HFFc6 (cell line): ENCODE measurements around the gene DCAF10. TPM values are rescaled to one million over a fixed set of nuclear protein-coding genes. Genes with fewer than 3 reads are reported as not detected.
A peak's percentile ranks its signal among the peaks of the same experiment; 100 is the strongest.
"Not testable (repeated sequence)": the region's sequence is repeated elsewhere in the genome, so short reads cannot be mapped to it uniquely, and the experiment has no call there.

Experiments used
- DNase-seq: peaks from one replicate; pipeline ENCODE4 v3.0.0-alpha.2; 2018
- H3K27ac Mint-ChIP-seq: 2 replicates; pipeline ENCODE4 v1.8.0; 2020; ENCODE audit warnings: mild to moderate bottlenecking, mixed read lengths
- H3K27me3 Mint-ChIP-seq: 2 replicates; pipeline ENCODE4 v1.8.0; 2021; ENCODE audit warnings: mild to moderate bottlenecking, moderate library complexity, mixed read lengths; ENCODE audit not compliant: insufficient read depth
- H3K36me3 Mint-ChIP-seq: 2 replicates; pipeline ENCODE4 v1.8.0; 2021; ENCODE audit warnings: low read depth, mixed read lengths
- H3K4me1 Mint-ChIP-seq: 2 replicates; pipeline ENCODE4 v1.8.0; 2020; ENCODE audit warnings: low read depth, mixed read lengths
- H3K4me3 Mint-ChIP-seq: 2 replicates; pipeline ENCODE4 v1.8.0; 2020; ENCODE audit warnings: mild to moderate bottlenecking, moderate library complexity, mixed read lengths
- H3K9me3 Mint-ChIP-seq: 2 replicates; pipeline ENCODE4 v1.8.0; 2020; ENCODE audit warnings: mild to moderate bottlenecking, mixed read lengths
- CTCF ChIP-seq: fragments of 200-600 bp; sonication (generic); IDR thresholded peaks from 2 replicates; pipeline ENCODE4 v1.5.0; 2021; ENCODE audit warnings: antibody characterized with exemption, mild to moderate bottlenecking
- long read RNA-seq: library from polyadenylated mRNA; unstranded; transcript quantifications from one replicate; pipeline ENCODE4 v2.0.0, GENCODE V29; 2019
- total RNA-seq, 6 experiments: library from RNA; stranded (reverse); fragmentation: NEBNext Ultra II Directional; extraction: Animal tissue kit (Norgen Biotek cat#: 25700); gene quantifications; 2 replicates in 1 of 6; 3 replicates in 5 of 6; pipeline ENCODE4 v1.2.3, GENCODE V29; 2021

DCAF10 gene
- 10 to 100 TPM; 18.3 to 26.5 (median 23.1) TPM for total RNA-seq
- long read RNA-seq, partial matches to known transcripts = 0 of 10 reads
- long read RNA-seq, other reads (novel, unspliced or antisense) = 9 of 10 reads

GRCh38 chr9:37800631-37801286 is at the start of gene DCAF10:
Gene DCAF10, plus strand, starts transcription at chr9:37800797. Its CDS starts 70 bp downstream, at chr9:37800867.
- no peak for TF ChIP-seq CTCF
- H3K4me1 Mint-ChIP-seq = peaks cover 29% of the 10 kb centered on the region
- peak within 1 kb of the TSS; percentile 81 for H3K4me3 Mint-ChIP-seq
- peak within 1 kb of the TSS; percentile 87 for H3K27ac Mint-ChIP-seq
- no peaks in the 10 kb centered on the region for H3K36me3 Mint-ChIP-seq
- peak; percentile 74 for DNase-seq
- H3K9me3 Mint-ChIP-seq = no peaks in the 10 kb centered on the region
- no peaks in the 10 kb centered on the region; the same call in 1 of the 2 replicates for H3K27me3 Mint-ChIP-seq

GRCh38 chr9:37751186-37751585 is 49.4 kb upstream of the DCAF10 start:
- TF ChIP-seq CTCF = no peak
- Mint-ChIP-seq H3K36me3 (peaks cover 9% of the 10 kb centered on the region), H3K27ac (no peak overlapping the region), H3K9me3 (peaks cover 6% of the 10 kb centered on the region; the same call in 1 of the 2 replicates), H3K4me1 (peaks cover 28% of the 10 kb centered on the region), H3K4me3 (no peak overlapping the region), H3K27me3 (peaks cover 3% of the 10 kb centered on the region)
- DNase-seq = no peak

GRCh38 chr9:37751704-37752103 is 48.9 kb upstream of the DCAF10 start:
- H3K27ac Mint-ChIP-seq, H3K27me3 Mint-ChIP-seq, H3K9me3 Mint-ChIP-seq, H3K4me3 Mint-ChIP-seq, H3K36me3 Mint-ChIP-seq, DNase-seq: not testable (repeated sequence)
- H3K4me1 Mint-ChIP-seq = peaks cover 26% of the 10 kb centered on the region

- peaks cover 22% of the 10 kb centered on the region for H3K4me1 Mint-ChIP-seq
- H3K27me3 Mint-ChIP-seq, DNase-seq, H3K27ac Mint-ChIP-seq, H3K4me3 Mint-ChIP-seq, H3K9me3 Mint-ChIP-seq, H3K36me3 Mint-ChIP-seq: not testable (repeated sequence)
Measured at GRCh38 chr9:37752112-37752511, 48.5 kb upstream of the DCAF10 start.

GRCh38 chr9:37752642-37753488 is 47.7 kb upstream of the DCAF10 start:
- Mint-ChIP-seq H3K4me1 (peaks cover 14% of the 10 kb centered on the region), H3K27me3 (peaks cover 3% of the 10 kb centered on the region), H3K9me3 (peaks cover 6% of the 10 kb centered on the region; the same call in 1 of the 2 replicates), H3K36me3 (peaks cover 9% of the 10 kb centered on the region), H3K27ac (no peak overlapping the region), H3K4me3 (peak overlapping the region; percentile 89)
- DNase-seq = no peak
- no peak for TF ChIP-seq CTCF

- TF ChIP-seq CTCF = no peak
- Mint-ChIP-seq H3K4me1 (peaks cover 11% of the 10 kb centered on the region; the same call in 1 of the 2 replicates), H3K27me3 (peaks cover 3% of the 10 kb centered on the region), H3K27ac (peak within 1 kb of the TSS; percentile 74), H3K4me3 (peak within 1 kb of the TSS; percentile 89), H3K9me3 (peaks cover 6% of the 10 kb centered on the region; the same call in 1 of the 2 replicates), H3K36me3 (peaks cover 9% of the 10 kb centered on the region)
- peak; percentile 19 for DNase-seq
Measured at GRCh38 chr9:37753489-37754190, 47.0 kb upstream of the DCAF10 start, which contains the start of gene TRMT10B. Gene TRMT10B, plus strand, starts transcription at chr9:37753805. Its CDS starts 8,127 bp downstream, at chr9:37761932.
